Breast epithelium (tissue), 4 donors: Measurements from ENCODE around the gene PLCH1. TPM values are rescaled to one million over a fixed set of nuclear protein-coding genes. Genes with fewer than 3 reads are reported as not detected.

Source experiments
- DNase-seq, 2 donors: peaks; one replicate each; pipeline ENCODE4 v3.0.0-alpha.2; 2019; ENCODE audit warnings: low spot score in 2 of 2
- H3K27ac ChIP-seq, 2 donors: fragments of 200-600 bp; sonication (generic) in 1 of 2; one replicate each; pipeline ENCODE4 v1.5.1; 2016 to 2019; ENCODE audit warnings: mild to moderate bottlenecking in 1 of 2
- H3K27me3 ChIP-seq, 2 donors: fragments of 200-600 bp; sonication (generic) in 1 of 2; one replicate each; pipeline versions ENCODE4 v1.5.1 to v1.6.0; 2017 to 2019; ENCODE audit warnings: control low read depth in 1 of 2, mild to moderate bottlenecking in 1 of 2
- H3K36me3 ChIP-seq: fragments of 200-600 bp; one replicate; pipeline ENCODE4 v1.5.1; 2019
- H3K4me1 ChIP-seq, 2 donors: fragments of 200-600 bp; sonication (generic); one replicate each; pipeline ENCODE4 v1.5.1; 2016 to 2019; ENCODE audit warnings: control low read depth in 1 of 2
- H3K4me3 ChIP-seq, 3 donors: fragments of 200-600 bp; sonication (generic); 1 replicate in 2 of 3; 2 replicates in 1 of 3; pipeline ENCODE4 v1.5.1; 2016 to 2019; ENCODE audit warnings: mild to moderate bottlenecking in 3 of 3, moderate library complexity in 2 of 3
- H3K9me3 ChIP-seq, 2 donors: fragments of 200-600 bp; sonication (generic) in 1 of 2; one replicate each; pipeline ENCODE4 v1.5.1; 2016 to 2019; ENCODE audit warnings: control low read depth in 1 of 2
- POLR2A ChIP-seq: fragments of 450-650 bp; IDR thresholded peaks from one replicate; pipeline ENCODE4 v1.6.1; 2016; ENCODE audit warnings: antibody characterized with exemption, mild to moderate bottlenecking, moderate library complexity
- POLR2AphosphoS5 ChIP-seq, 3 donors: sonication (generic); formaldehyde crosslinking; IDR thresholded peaks; one replicate each; pipeline ENCODE4 v1.6.1; 2017; ENCODE audit warnings: antibody characterized with exemption in 3 of 3
- intact Hi-C: fragments of 100-400 bp; cut with DNase I; formaldehyde crosslinking; loops from one replicate; pipeline ENCODE4 v1.15.1; 2023; ENCODE audit warnings: low total_unique reads
- total RNA-seq, 3 donors: library from RNA; depleted of rRNA; stranded (reverse); fragments of >200 nt; gene quantifications; one replicate each; pipeline ENCODE4 v1.1.0, GENCODE V29; 2016
- TF ChIP-seq, protein P1 (sequence below), 3 donors: fragments of 450-650 bp; IDR thresholded peaks; one replicate each; pipeline ENCODE4 v1.5.1; 2016 to 2017; ENCODE audit warnings: antibody characterized with exemption in 3 of 3, mild to moderate bottlenecking in 3 of 3, moderate library complexity in 3 of 3

PLCH1 gene
- total RNA-seq, 3 donors from 2014 or later: 2.0 to 3.4 TPM; not detected in 1

DNA sequence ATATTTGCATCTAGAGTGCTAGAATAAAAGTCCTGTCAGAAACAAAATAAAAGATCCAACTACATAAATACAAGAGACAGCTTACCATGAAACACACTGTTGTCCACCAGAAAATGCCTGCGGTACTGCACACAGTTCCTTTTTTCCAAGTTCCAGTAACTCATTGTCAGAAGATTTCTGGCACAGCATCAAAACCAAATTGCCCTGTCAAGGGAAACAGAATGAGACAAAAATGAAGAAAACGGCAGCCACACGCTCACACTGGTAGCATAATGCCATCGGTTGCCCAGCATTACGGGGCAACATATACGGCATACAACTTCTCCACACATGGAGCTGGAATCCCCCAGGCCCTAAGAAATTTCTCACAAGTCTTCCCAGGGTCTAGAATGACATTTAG is 40.8 kb downstream of the PLCH1 start:
- TF ChIP-seq POLR2A: no peak
- TF ChIP-seq, protein P1, sequence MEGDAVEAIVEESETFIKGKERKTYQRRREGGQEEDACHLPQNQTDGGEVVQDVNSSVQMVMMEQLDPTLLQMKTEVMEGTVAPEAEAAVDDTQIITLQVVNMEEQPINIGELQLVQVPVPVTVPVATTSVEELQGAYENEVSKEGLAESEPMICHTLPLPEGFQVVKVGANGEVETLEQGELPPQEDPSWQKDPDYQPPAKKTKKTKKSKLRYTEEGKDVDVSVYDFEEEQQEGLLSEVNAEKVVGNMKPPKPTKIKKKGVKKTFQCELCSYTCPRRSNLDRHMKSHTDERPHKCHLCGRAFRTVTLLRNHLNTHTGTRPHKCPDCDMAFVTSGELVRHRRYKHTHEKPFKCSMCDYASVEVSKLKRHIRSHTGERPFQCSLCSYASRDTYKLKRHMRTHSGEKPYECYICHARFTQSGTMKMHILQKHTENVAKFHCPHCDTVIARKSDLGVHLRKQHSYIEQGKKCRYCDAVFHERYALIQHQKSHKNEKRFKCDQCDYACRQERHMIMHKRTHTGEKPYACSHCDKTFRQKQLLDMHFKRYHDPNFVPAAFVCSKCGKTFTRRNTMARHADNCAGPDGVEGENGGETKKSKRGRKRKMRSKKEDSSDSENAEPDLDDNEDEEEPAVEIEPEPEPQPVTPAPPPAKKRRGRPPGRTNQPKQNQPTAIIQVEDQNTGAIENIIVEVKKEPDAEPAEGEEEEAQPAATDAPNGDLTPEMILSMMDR (IDR thresholded peaks at IDR 0.05): no peak
- no peak for TF ChIP-seq POLR2AphosphoS5 (IDR thresholded peaks at IDR 0.05)
- peak in 1 of 2 donors; percentile 38 for DNase-seq
- intact Hi-C loops: loop anchor here (10.0 kb wide), 1 partner anchor 349 kb away; no protein-coding TSS in a partner anchor
- no peak overlapping the region for H3K4me3 ChIP-seq
- no peaks in the 10 kb centered on the region for H3K36me3 ChIP-seq
- H3K27ac ChIP-seq: peak overlapping the region; percentile 87 to 91
- H3K4me1 ChIP-seq: no peaks in the 10 kb centered on the region
- no peaks in the 10 kb centered on the region for H3K9me3 ChIP-seq
- no peaks in the 10 kb centered on the region for H3K27me3 ChIP-seq

DNA sequence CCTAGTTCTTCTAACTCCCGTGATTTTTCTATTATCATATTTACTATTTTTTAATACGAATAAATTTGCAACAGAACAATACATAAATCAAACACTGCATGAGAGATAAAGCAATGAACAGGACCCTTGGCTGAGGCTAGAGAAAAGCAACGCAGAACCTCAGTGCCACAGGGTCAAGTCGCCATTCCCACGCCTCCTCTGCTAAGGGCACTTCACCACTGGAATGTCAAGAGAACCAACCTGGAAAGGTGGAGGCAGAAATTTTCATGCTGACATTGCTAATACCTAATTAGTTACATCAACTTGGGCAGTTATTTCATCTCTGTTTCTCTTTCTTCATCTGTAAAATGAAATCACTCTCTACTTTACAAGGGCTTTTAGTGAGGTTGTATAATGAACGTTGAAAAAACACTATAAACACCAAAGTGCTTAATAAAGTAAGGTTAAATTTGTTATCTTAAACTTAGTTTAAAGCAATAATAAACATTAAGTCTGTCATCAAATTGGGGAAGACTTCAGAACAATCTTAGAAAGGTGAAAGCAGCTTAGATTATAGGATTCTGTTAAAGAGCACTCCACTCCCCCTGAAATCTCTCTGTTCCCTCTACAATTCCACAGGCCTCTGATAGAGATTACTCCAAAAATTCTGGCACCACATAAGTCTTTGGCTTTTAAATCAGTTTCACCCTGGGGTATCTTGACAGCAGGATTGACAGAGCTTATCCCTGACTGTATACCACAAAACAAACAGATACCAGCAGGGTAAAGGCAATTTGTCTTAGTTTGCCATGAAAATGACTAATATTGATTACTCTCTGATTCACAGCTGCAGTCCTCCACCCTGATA is 41.9 kb downstream of the PLCH1 start:
- TF ChIP-seq, protein P1 (IDR thresholded peaks at IDR 0.05): no peak
- Histone ChIP-seq H3K4me3 (no peak overlapping the region), H3K27me3 (no peaks in the 10 kb centered on the region), H3K27ac (peak overlapping the region; percentile 87 to 91), H3K36me3 (no peaks in the 10 kb centered on the region), H3K4me1 (no peaks in the 10 kb centered on the region), H3K9me3 (no peaks in the 10 kb centered on the region)
- no peak for DNase-seq
- intact Hi-C loops: loop anchor here (10.0 kb wide), 1 partner anchor 348 kb away; no protein-coding TSS in a partner anchor

DNA sequence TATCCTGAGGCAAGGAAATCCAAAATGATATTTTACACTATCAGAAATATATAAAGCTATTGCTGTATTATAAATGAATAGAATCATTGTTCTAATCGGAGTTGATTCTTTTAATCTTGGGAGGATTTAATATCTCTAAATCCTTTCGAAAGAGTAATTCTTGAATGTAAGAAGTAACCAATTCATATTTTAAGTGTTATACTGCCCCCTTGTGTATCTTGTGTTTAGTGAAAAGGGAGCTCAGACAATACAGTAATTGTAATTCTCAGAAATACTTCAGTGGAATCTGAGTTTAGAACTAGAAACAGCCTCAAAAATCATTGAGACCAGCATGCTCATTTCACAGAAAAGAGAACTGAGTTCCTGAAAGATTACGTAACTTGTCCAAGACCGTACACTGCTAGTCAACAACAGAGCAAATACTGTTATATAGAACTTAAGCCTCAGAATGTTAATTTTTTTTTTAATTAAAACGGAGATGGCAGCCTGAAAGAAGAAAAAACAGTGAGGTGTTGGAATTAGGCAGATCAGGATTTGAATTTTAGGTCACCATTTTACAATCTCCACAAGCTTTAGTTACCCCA is 42.9 kb downstream of the PLCH1 start:
- intact Hi-C loops: loop anchor here (10.0 kb wide), 1 partner anchor 347 kb away; no protein-coding TSS in a partner anchor
- no peak overlapping the region for H3K4me3 ChIP-seq
- H3K27me3 ChIP-seq: no peaks in the 10 kb centered on the region
- no peak overlapping the region for H3K27ac ChIP-seq
- no peaks in the 10 kb centered on the region for H3K9me3 ChIP-seq
- no peak for TF ChIP-seq POLR2AphosphoS5 (IDR thresholded peaks at IDR 0.05)
- TF ChIP-seq, protein P1 (IDR thresholded peaks at IDR 0.05): peak; percentile 52 to 82 (median 81)
- no peak for DNase-seq
- H3K4me1 ChIP-seq: no peaks in the 10 kb centered on the region
- H3K36me3 ChIP-seq: no peaks in the 10 kb centered on the region

DNA sequence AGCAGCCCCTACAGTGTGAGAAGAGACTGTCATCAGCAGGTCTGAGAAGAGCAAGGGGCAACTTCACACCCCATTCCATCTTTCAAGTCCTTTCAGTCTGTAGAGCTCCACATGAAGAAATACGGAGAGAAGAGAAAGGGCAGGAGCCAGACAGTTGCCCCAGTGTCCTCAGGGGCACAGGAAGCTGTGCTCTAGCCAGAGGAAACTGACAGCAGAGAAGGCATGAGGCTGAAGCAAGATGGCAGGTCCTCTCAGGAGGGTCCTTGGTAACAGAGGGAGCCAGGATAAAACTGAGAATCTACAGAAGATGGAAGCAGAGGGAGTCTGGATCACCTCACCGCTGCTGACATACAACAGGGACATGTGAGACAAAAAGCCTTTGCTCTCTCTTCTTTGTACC is 47.3 kb downstream of the PLCH1 start:
- no peak overlapping the region for H3K4me3 ChIP-seq
- TF ChIP-seq, protein P1 (IDR thresholded peaks at IDR 0.05): no peak
- TF ChIP-seq POLR2A (no peak), POLR2AphosphoS5 (IDR thresholded peaks at IDR 0.05) (no peak)
- H3K36me3 ChIP-seq: no peaks in the 10 kb centered on the region
- no peak overlapping the region for H3K27ac ChIP-seq
- no peaks in the 10 kb centered on the region for H3K9me3 ChIP-seq
- intact Hi-C loops: loop anchor here (5.0 kb wide), 1 partner anchor 1735 kb away; no protein-coding TSS in a partner anchor
- no peaks in the 10 kb centered on the region for H3K4me1 ChIP-seq
- H3K27me3 ChIP-seq: no peaks in the 10 kb centered on the region
- no peak for DNase-seq

DNA sequence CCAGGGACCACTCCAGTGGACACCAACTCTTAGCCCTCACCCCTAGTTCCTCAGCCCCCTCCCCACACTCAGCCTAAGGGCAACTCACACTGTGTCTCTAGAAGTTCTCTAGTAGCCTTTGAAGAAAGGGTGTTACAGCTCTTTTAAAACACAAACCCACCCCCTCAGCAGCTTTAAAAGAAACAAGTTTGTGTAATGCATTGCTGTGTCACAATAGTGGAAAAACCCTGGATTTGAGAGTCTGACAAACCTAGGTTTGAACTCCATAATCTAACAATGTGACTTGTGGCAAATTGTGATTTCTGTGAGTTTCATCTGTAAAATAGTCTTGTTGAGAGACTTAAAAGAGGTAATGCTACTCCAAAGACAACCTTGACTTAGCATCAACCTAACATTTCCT is 54.0 kb downstream of the PLCH1 start:
- intact Hi-C loops: no loop called here
- Histone ChIP-seq H3K27me3 (no peaks in the 10 kb centered on the region), H3K4me3 (no peak overlapping the region), H3K4me1 (no peaks in the 10 kb centered on the region), H3K27ac (no peak overlapping the region), H3K9me3 (no peaks in the 10 kb centered on the region), H3K36me3 (no peaks in the 10 kb centered on the region)
- TF ChIP-seq POLR2A (no peak), POLR2AphosphoS5 (IDR thresholded peaks at IDR 0.05) (no peak)
- TF ChIP-seq, protein P1 (IDR thresholded peaks at IDR 0.05): no peak
- DNase-seq: no peak
